ENCODE data around the gene MISP. TPM values are rescaled to one million over a fixed set of nuclear protein-coding genes. Genes with fewer than 3 reads are reported as not detected.

MISP gene
- total RNA-seq, 1 donor from 2014 or later: 79.4 TPM

DNA sequence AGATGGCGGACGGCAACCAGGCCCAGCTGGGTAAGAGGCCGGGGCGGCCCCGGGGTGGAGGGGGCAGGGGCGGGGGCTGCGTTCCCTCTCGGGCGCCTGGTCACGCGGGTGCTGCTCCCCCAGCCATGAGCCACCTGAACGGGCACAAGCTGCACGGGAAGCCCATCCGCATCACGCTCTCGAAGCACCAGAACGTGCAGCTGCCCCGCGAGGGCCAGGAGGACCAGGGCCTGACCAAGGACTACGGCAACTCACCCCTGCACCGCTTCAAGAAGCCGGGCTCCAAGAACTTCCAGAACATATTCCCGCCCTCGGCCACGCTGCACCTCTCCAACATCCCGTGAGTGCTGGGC is 57.5 kb downstream of the MISP start:
- no peak for DNase-seq (ENCODE audit: low spot score)

DNA sequence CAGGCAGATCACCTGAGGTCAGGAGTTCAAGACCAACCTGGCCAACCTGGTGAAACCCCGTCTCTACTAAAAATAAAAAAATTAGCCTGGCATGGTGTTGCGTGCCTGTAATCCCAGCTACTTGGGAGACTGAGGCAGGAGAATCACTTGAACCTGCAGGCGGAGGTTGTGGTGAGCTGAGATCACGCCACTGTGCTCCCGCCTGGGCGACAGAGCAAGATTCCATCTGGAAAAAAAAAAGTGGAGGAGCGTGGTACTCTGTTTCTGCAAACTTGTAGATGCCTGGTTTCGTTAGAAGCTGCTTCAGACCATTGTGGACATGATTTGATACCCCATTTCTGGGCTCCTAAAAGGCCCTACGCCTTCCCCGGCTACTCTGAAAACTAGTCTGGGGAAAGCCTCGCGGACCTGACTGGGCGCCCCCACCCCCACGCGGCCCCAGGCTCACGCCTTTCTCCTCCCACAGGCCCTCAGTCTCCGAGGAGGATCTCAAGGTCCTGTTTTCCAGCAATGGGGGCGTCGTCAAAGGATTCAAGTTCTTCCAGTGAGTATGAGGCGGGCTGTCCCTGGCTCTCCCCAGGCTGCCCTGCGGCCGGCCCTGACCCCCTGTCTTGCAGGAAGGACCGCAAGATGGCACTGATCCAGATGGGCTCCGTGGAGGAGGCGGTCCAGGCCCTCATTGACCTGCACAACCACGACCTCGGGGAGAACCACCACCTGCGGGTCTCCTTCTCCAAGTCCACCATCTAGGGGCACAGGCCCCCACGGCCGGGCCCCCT is 59.4 kb downstream of the MISP start:
- no peak for DNase-seq (ENCODE audit: low spot score)

DNA sequence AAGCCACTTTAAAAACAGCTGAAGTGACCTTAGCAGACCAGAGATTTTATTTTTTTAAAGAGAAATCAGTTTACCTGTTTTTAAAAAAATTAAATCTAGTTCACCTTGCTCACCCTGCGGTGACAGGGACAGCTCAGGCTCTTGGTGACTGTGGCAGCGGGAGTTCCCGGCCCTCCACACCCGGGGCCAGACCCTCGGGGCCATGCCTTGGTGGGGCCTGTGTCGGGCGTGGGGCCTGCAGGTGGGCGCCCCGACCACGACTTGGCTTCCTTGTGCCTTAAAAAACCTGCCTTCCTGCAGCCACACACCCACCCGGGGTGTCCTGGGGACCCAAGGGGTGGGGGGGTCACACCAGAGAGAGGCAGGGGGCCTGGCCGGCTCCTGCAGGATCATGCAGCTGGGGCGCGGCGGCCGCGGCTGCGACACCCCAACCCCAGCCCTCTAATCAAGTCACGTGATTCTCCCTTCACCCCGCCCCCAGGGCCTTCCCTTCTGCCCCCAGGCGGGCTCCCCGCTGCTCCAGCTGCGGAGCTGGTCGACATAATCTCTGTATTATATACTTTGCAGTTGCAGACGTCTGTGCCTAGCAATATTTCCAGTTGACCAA is 60.1 kb downstream of the MISP start:
- DNase-seq (ENCODE audit: low spot score): no peak

DNA sequence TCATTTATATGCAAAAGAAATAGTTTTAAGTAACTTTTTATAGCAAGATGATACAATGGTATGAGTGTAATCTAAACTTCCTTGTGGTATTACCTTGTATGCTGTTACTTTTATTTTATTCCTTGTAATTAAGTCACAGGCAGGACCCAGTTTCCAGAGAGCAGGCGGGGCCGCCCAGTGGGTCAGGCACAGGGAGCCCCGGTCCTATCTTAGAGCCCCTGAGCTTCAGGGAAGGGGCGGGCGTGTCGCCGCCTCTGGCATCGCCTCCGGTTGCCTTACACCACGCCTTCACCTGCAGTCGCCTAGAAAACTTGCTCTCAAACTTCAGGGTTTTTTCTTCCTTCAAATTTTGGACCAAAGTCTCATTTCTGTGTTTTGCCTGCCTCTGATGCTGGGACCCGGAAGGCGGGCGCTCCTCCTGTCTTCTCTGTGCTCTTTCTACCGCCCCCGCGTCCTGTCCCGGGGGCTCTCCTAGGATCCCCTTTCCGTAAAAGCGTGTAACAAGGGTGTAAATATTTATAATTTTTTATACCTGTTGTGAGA is 60.7 kb downstream of the MISP start:
- DNase-seq (ENCODE audit: low spot score): no peak

DNA sequence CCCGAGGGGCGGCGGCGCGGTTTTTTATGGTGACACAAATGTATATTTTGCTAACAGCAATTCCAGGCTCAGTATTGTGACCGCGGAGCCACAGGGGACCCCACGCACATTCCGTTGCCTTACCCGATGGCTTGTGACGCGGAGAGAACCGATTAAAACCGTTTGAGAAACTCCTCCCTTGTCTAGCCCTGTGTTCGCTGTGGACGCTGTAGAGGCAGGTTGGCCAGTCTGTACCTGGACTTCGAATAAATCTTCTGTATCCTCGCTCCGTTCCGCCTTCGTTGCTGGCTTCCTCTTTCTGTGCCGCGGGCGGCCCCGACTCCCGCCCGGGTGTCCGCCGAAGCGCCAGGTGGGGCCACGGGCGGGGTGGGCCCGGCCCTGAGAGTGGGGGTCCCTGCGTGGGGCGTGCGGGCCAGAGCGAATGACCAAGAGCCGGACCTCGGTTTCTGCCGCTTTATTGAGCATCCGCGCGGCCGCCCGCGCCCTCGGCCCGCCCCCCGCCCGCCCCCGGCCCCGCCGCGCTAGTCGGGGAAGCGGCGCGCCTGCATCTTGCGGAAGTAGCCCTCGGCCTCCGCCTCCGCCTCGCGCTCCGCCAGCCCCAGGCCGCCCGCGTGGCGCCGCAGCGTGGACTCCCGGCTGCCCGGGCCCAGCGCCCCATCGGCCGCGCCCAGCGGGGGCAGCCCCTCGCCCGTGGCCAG is 61.3 kb downstream of the MISP start:
- DNase-seq (ENCODE audit: low spot score): no peak

DNA sequence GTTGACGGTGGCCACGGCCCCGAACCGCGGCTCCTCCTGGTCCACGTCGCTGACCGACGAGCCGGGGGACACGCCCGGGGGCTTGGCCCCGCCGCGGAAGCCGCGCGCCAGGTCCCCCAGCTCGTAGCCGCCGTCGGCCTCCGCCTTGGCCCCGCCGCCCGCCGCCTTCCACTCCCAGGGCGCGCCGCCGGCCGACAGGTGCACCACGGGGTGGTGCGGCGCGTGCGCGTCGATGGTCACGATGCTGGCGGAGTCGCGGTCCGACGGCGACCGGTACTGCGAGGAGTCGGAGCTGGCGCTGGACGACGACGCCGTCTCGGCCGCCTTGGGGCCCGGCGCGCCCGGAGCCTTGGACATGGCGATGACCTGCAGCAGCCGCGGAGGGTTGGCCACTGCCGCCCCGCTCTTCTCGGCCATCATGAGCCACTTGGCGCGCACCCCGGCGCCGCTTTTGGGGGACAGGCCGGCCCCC is 61.9 kb downstream of the MISP start:
- DNase-seq (ENCODE audit: low spot score): no peak

DNA sequence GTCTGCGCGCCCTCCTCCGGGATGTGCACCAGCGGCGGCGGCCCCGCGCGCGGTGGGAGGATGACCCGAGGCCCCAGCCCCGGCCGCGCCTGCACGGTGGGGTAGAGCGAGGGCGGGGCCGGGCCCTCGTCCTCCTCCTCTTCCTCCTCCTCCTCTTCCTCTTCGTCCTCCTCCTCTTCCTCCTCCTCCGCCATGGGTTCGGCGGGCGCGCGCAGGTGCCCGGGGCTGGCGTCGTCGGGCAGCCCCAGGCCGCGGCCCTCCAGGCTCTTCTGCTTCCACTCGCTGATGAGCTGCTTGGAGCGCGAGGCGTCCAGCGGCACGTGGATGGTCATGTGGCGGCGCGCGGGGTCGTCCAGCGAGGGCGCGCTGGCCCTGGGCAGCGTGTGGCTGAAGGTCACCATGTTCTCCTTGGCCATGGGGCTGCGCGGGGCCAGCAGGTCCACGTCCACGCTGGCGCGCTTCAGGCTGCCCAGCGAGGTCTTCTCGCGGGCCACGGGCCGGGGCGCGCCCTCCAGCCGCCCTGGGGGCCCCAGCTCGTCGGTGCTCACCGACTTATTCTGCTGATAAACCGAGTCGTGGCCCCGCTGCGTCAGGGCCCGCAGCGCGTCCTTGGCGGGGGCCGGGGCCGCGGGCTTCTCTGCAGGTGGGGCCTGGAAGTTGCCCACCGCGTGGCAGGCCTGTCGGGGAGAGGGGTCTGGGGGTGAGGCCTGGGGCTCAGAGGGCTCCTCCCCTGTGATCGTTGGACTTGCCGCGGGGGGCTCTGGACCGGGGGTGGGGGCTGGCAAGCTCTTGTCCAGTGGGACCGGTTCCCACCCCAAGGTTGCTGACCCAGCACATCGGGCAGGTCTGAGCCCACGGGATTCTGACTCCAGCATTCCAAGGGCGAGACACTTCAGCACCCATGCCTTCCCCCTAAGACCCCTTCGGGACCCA is 62.6 kb downstream of the MISP start:
- DNase-seq (ENCODE audit: low spot score): no peak

Other genes starting within 250 kb of the MISP start
- gene TPGS1, start 243.6 kb upstream of the MISP start, total RNA-seq: 33.8 TPM
- 53.3 TPM for gene CDC34, start 219.4 kb upstream of the MISP start, total RNA-seq
- gene GZMM, start 207.1 kb upstream of the MISP start, total RNA-seq: 2.7 TPM
- 480 TPM for gene BSG, start 178.5 kb upstream of the MISP start, total RNA-seq
- 0.40 TPM for gene HCN2, start 161.2 kb upstream of the MISP start, total RNA-seq
- gene POLRMT, start 117.6 kb upstream of the MISP start, total RNA-seq: 56.0 TPM
- gene FGF22, start 111.2 kb upstream of the MISP start, total RNA-seq: 0.17 TPM
- 34.8 TPM for gene RNF126, start 87.9 kb upstream of the MISP start, total RNA-seq
- gene FSTL3, start 74.7 kb upstream of the MISP start, total RNA-seq: 39.1 TPM
- not detected for gene PRSS57, start 55.7 kb upstream of the MISP start, total RNA-seq
- gene PALM, start 42.2 kb upstream of the MISP start, total RNA-seq: 26.1 TPM
- 270 TPM for gene PTBP1, start 46.3 kb downstream of the MISP start, total RNA-seq
- 0.20 TPM for gene PLPPR3, start 70.8 kb downstream of the MISP start, total RNA-seq
- gene AZU1, start 76.7 kb downstream of the MISP start, total RNA-seq: not detected
- not detected for gene PRTN3, start 89.9 kb downstream of the MISP start, total RNA-seq
- gene ELANE, start 101.2 kb downstream of the MISP start, total RNA-seq: not detected
- gene CFD, start 108.6 kb downstream of the MISP start, total RNA-seq: 133 TPM
- gene MED16, start 142.1 kb downstream of the MISP start, total RNA-seq: 66.9 TPM
- not detected for gene RNU6-9, start 142.4 kb downstream of the MISP start, total RNA-seq
- gene R3HDM4, start 162.1 kb downstream of the MISP start, total RNA-seq: 47.5 TPM
- gene KISS1R, start 166.2 kb downstream of the MISP start, total RNA-seq: 0.17 TPM
- gene ARID3A, start 174.9 kb downstream of the MISP start, total RNA-seq: 7.0 TPM
- gene WDR18, start 233.2 kb downstream of the MISP start, total RNA-seq: 52.5 TPM
- gene GRIN3B, start 249.3 kb downstream of the MISP start, total RNA-seq: 0.06 TPM